DOHH2 (cell line): ENCODE data around the gene STPG1.

ENCODE experiments used
- H3F3A ChIP-seq: fragments of 200-600 bp; sonication (generic), shearing (Covaris generic); 2 replicates; pipeline ENCODE4 v1.6.0; 2016; ENCODE audit warnings: antibody characterized with exemption, mild to moderate bottlenecking; ENCODE audit not compliant: control insufficient read depth, insufficient read depth
- H3K27ac ChIP-seq: fragments of 200-600 bp; sonication (generic); 2 replicates; pipeline ENCODE4 v1.5.1; 2014; ENCODE audit warnings: low read depth, mild to moderate bottlenecking, low read length, moderate library complexity
- H3K27me3 ChIP-seq: fragments of 200-600 bp; sonication (generic); 2 replicates; pipeline ENCODE4 v1.6.1; 2014; ENCODE audit warnings: mild to moderate bottlenecking, low read length, mixed read lengths; ENCODE audit not compliant: control insufficient read depth
- H3K36me3 ChIP-seq: fragments of 200-600 bp; sonication (generic); 2 replicates; pipeline ENCODE4 v1.6.1; 2014; ENCODE audit warnings: mild to moderate bottlenecking, low read length, moderate library complexity, mixed read lengths; ENCODE audit not compliant: control insufficient read depth
- H3K4me1 ChIP-seq: fragments of 200-600 bp; sonication (generic); 2 replicates; pipeline ENCODE4 v1.6.1; 2014; ENCODE audit warnings: mild to moderate bottlenecking, low read length, mixed read lengths; ENCODE audit not compliant: control insufficient read depth
- H3K4me2 ChIP-seq: fragments of 200-600 bp; sonication (generic); 2 replicates; pipeline ENCODE4 v1.6.0; 2014; ENCODE audit warnings: mild to moderate bottlenecking, low read length, moderate library complexity
- H3K4me3 ChIP-seq: fragments of 200-600 bp; sonication (generic); 2 replicates; pipeline ENCODE4 v1.5.1; 2014; ENCODE audit warnings: mild to moderate bottlenecking, low read length, mixed read lengths
- H3K79me2 ChIP-seq: fragments of 200-600 bp; sonication (generic); 2 replicates; pipeline ENCODE4 v1.6.1; 2014; ENCODE audit warnings: mild to moderate bottlenecking, low read length, mixed read lengths; ENCODE audit not compliant: control insufficient read depth
- H3K9me2 ChIP-seq: fragments of 200-600 bp; sonication (generic); replicated peaks from 2 replicates; pipeline ENCODE4 v1.6.1; 2014; ENCODE audit warnings: mild to moderate bottlenecking, low read length, mixed read lengths; ENCODE audit not compliant: control insufficient read depth
- H3K9me3 ChIP-seq: fragments of 200-600 bp; sonication (generic); 2 replicates; pipeline ENCODE4 v1.6.1; 2014; ENCODE audit warnings: antibody characterized with exemption, low read length, mixed read lengths; ENCODE audit not compliant: control insufficient read depth, insufficient read depth
- H4K20me1 ChIP-seq: fragments of 200-600 bp; sonication (generic); 2 replicates; pipeline ENCODE4 v1.6.0; 2014; ENCODE audit warnings: low read depth, mild to moderate bottlenecking, antibody characterized with exemption, low read length, moderate library complexity; ENCODE audit not compliant: control insufficient read depth, insufficient read depth
- CTCF ChIP-seq: fragments of 200-600 bp; sonication (generic); IDR thresholded peaks from one replicate; pipeline ENCODE4 v1.5.1; 2014; ENCODE audit warnings: antibody characterized with exemption, mild to moderate bottlenecking, low read depth, low read length; ENCODE audit not compliant: poor library complexity, severe bottlenecking
- EZH2phosphoT487 ChIP-seq: fragments of 200-600 bp; sonication (generic); IDR thresholded peaks from 2 replicates; pipeline ENCODE4 v1.6.1; 2017; ENCODE audit warnings: borderline replicate concordance, mild to moderate bottlenecking, antibody characterized with exemption, low read length, moderate library complexity, mixed read lengths

The STPG1 gene

DNA sequence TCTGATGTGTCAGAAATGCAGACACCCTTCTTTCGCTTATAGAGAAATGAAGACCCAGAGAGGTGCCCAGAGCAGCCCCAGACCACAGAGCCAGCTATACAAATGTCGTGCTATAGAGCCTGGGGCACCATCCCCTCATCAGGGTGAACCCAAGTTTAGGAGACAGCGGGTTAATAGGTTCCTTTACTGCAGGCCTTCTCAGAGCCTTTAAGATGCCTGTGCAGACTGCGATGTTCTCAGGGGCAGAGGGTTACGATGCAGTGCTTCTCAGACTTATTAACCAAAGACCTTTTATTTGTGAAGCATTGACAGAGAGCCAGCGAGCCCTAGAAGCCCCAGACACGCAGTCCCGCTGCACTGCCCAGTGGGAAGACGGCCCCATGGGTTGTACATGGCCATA, 46.9 kb downstream of the STPG1 start:
- no peaks in the 10 kb centered on the region for H3F3A ChIP-seq
- H4K20me1 ChIP-seq: no peaks in the 10 kb centered on the region
- H3K9me3 ChIP-seq: no peaks in the 10 kb centered on the region
- H3K4me1 ChIP-seq: peaks cover 2% of the 10 kb centered on the region; the same call in 1 of the 2 replicates
- no peaks in the 10 kb centered on the region for H3K36me3 ChIP-seq
- H3K27me3 ChIP-seq: no peaks in the 10 kb centered on the region
- H3K4me3 ChIP-seq: no peak overlapping the region
- TF ChIP-seq EZH2phosphoT487 (no peak), CTCF (no peak)
- H3K27ac ChIP-seq: no peak overlapping the region
- H3K9me2 ChIP-seq: no peaks in the 10 kb centered on the region
- no peak overlapping the region for H3K4me2 ChIP-seq
- H3K79me2 ChIP-seq: no peaks in the 10 kb centered on the region

DNA sequence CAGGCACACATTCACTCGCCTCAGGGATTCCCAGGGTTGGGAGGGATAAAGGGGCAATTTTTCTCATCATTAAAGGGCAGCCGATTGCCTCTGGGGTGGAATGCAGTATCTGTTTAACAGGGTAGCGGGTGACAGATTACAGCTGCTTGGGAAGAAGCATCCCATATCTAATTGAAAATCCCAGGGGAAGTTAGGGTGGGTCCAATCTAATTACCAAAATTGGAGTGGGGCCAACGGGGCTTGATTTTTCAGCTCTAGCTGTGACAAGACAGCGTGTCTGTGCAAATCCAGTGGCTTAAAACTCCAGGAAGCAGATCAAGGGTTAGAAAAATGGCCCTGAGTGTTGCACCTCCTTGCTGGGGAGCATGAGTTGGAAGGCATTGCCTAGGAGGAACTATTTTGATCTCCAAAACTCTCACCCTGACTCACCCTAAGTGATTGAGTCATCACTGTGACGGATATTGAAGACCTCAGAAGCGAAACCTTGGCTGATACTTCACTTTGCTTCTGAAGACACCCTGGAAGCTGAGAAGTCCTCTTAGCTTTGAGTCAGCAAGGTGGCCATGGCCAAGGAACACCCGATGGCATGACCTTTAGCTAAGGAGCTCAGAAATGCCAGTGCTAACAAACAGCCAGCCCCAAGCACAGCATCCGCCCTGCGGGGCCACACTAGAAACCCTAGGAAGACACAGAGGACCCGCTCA, 48.5 kb downstream of the STPG1 start:
- no peaks in the 10 kb centered on the region for H3K9me3 ChIP-seq
- H3K4me3 ChIP-seq: no peak overlapping the region
- TF ChIP-seq EZH2phosphoT487 (no peak), CTCF (no peak)
- H4K20me1 ChIP-seq: no peaks in the 10 kb centered on the region
- H3K27me3 ChIP-seq: no peaks in the 10 kb centered on the region
- no peaks in the 10 kb centered on the region for H3F3A ChIP-seq
- H3K9me2 ChIP-seq: no peaks in the 10 kb centered on the region
- H3K36me3 ChIP-seq: no peaks in the 10 kb centered on the region
- H3K79me2 ChIP-seq: no peaks in the 10 kb centered on the region
- H3K27ac ChIP-seq: no peak overlapping the region
- H3K4me1 ChIP-seq: no peaks in the 10 kb centered on the region
- no peak overlapping the region for H3K4me2 ChIP-seq

DNA sequence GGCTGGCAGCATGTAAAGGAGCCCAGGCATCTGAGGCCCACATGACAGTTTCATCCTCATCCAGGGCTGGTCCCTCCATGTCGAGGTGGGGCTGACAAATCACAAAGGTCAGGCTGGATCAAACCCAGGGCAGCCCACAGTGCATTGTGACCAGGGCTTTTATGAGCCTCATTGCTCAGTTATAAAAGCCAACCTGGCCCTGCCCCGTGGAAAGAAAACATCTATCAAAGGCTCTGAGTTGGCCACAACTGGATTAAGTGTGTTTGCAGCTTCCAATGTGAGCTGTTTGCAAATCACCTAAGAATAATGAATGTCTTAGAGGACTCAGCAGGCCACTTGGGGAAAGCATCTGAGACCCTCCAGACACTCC, 49.0 kb downstream of the STPG1 start:
- Histone ChIP-seq H3K4me1 (no peaks in the 10 kb centered on the region), H3K4me3 (no peak overlapping the region), H3K9me2 (no peaks in the 10 kb centered on the region), H3K27ac (no peak overlapping the region), H3K36me3 (no peaks in the 10 kb centered on the region), H3K27me3 (no peaks in the 10 kb centered on the region), H4K20me1 (no peaks in the 10 kb centered on the region), H3K4me2 (no peak overlapping the region), H3F3A (no peaks in the 10 kb centered on the region), H3K9me3 (no peaks in the 10 kb centered on the region), H3K79me2 (no peaks in the 10 kb centered on the region)
- no peak for TF ChIP-seq CTCF
- no peak for TF ChIP-seq EZH2phosphoT487
